H1 (cell line): ENCODE results near the gene KNDC1. TPM values are rescaled to one million over a fixed set of nuclear protein-coding genes. Genes with fewer than 3 reads are reported as not detected.

Experiments
- CTCF ChIA-PET: fragments of 300-600 bp; sonication (Branson Sonifier 250); formaldehyde crosslinking; loops from one replicate; lab custom pipeline; 2021; ENCODE audit not compliant: partially characterized antibody; lab: Charles Lee
- POLR2A ChIA-PET: fragments of 300-600 bp; sonication (Branson Sonifier 250); formaldehyde crosslinking; loops from one replicate; lab custom pipeline; 2021; ENCODE audit warnings: inconsistent platforms; ENCODE audit not compliant: partially characterized antibody; lab: Charles Lee
- DNase-seq, 2 experiments: peaks; one replicate each; pipeline versions ENCODE4 v3.0.0 to v3.0.0-alpha.2; 2010 to 2022; ENCODE audit warnings: low spot score in 2 of 2, low read depth in 1 of 2, mixed read lengths in 1 of 2
- FAIRE-seq: peaks from 2 replicates; lab custom pipeline; 2011; peaks lifted over from hg19 to GRCh38; lab: Jason Lieb, UNC
- H2AFZ ChIP-seq: 2 replicates; pipeline ENCODE4 v1.8.1; 2012; ENCODE audit warnings: low read length, inconsistent platforms
- H2AK5ac ChIP-seq: 2 replicates; pipeline ENCODE4 v1.6.1; 2013; ENCODE audit warnings: low read depth, low read length
- H2BK120ac ChIP-seq: replicated peaks from 2 replicates; pipeline ENCODE3; 2013; ENCODE audit warnings: low read depth, low read length, inconsistent platforms
- H2BK12ac ChIP-seq: 2 replicates; pipeline ENCODE4 v1.6.1; 2013; ENCODE audit warnings: low read depth, low read length
- H2BK15ac ChIP-seq: 2 replicates; pipeline ENCODE4 v1.6.1; 2013; ENCODE audit warnings: low read length
- H2BK20ac ChIP-seq: 2 replicates; pipeline ENCODE4 v1.6.1; 2013; ENCODE audit warnings: low read length
- H2BK5ac ChIP-seq: 2 replicates; pipeline ENCODE4 v1.6.1; 2013; ENCODE audit warnings: low read depth, low read length
- H3K14ac ChIP-seq: 2 replicates; pipeline ENCODE4 v1.6.1; 2013; ENCODE audit warnings: inconsistent platforms; ENCODE audit not compliant: insufficient read length
- H3K18ac ChIP-seq: 2 replicates; pipeline ENCODE4 v1.6.1; 2013; ENCODE audit warnings: low read length; ENCODE audit errors: extremely low read depth
- H3K23ac ChIP-seq: 2 replicates; pipeline ENCODE4 v1.6.1; 2013; ENCODE audit warnings: inconsistent platforms; ENCODE audit not compliant: insufficient read length
- H3K23me2 ChIP-seq: 2 replicates; pipeline ENCODE4 v1.6.1; 2013; ENCODE audit warnings: low read depth, low read length
- H3K27ac ChIP-seq: 2 replicates; pipeline ENCODE4 v1.6.1; 2011; ENCODE audit warnings: low read depth, low read length, inconsistent platforms
- H3K27me3 ChIP-seq, 4 experiments: replicated peaks in 1 of 4; 1 replicate in 1 of 4; 2 replicates in 3 of 4; pipeline versions ENCODE4 v1.6.1 to v1.8.1; 2011 to 2013; ENCODE audit warnings: low read length in 3 of 4, mild to moderate bottlenecking in 3 of 4, inconsistent platforms in 2 of 4, mixed read lengths in 2 of 4, moderate library complexity in 1 of 4; ENCODE audit not compliant: control insufficient read depth in 3 of 4, insufficient read depth in 3 of 4; ENCODE audit errors: extremely low read depth in 1 of 4
- H3K36me3 ChIP-seq, 4 experiments: 2 replicates each; pipeline versions ENCODE4 v1.6.1 to v1.8.1; 2011 to 2013; ENCODE audit warnings: mild to moderate bottlenecking in 4 of 4, low read length in 3 of 4, moderate library complexity in 2 of 4, control low read depth in 1 of 4, inconsistent platforms in 1 of 4; ENCODE audit not compliant: insufficient read depth in 4 of 4, control insufficient read depth in 2 of 4
- H3K4ac ChIP-seq: replicated peaks from 2 replicates; pipeline ENCODE3; 2013; ENCODE audit warnings: low read length, low read depth, mixed read lengths, inconsistent platforms; ENCODE audit not compliant: insufficient read length
- H3K4me1 ChIP-seq, 4 experiments: replicated peaks in 1 of 4; 1 replicate in 1 of 4; 2 replicates in 3 of 4; pipeline versions ENCODE4 v1.6.1 to v1.8.1; 2011 to 2013; ENCODE audit warnings: low read length in 3 of 4, inconsistent platforms in 2 of 4, mixed read lengths in 1 of 4; ENCODE audit not compliant: insufficient read depth in 4 of 4, control insufficient read depth in 3 of 4
- H3K4me2 ChIP-seq, 2 experiments: 2 replicates each; pipeline versions ENCODE4 v1.6.1 to v1.8.1; 2011 to 2013; ENCODE audit warnings: low read depth in 2 of 2, low read length in 2 of 2, control low read depth in 1 of 2, inconsistent platforms in 1 of 2, mild to moderate bottlenecking in 1 of 2; ENCODE audit not compliant: insufficient read depth in 1 of 2
- H3K4me3 ChIP-seq, 4 experiments: fragments of 200-600, 300-600 bp in 1 of 4; sonication (generic), shearing (Covaris generic), sonication (Bioruptor Twin) in 1 of 4; 2 replicates each; pipeline versions ENCODE4 v1.5.1 to v1.8.1; 2011 to 2016; ENCODE audit warnings: low read length in 4 of 4, low read depth in 3 of 4, control low read depth in 2 of 4, inconsistent platforms in 2 of 4, mild to moderate bottlenecking in 2 of 4, mixed read lengths in 1 of 4, moderate library complexity in 1 of 4; ENCODE audit not compliant: insufficient read depth in 2 of 4; ENCODE audit errors: extremely low read depth in 1 of 4
- H3K56ac ChIP-seq: replicated peaks from 2 replicates; pipeline ENCODE3; 2013; ENCODE audit warnings: low read depth, mild to moderate bottlenecking, mixed read lengths, low read length, inconsistent platforms; ENCODE audit not compliant: insufficient read length
- H3K79me1 ChIP-seq: 2 replicates; pipeline ENCODE4 v1.6.1; 2013; ENCODE audit warnings: low read depth, low read length, control low read depth
- H3K79me2 ChIP-seq, 2 experiments: 2 replicates each; pipeline versions ENCODE4 v1.6.1 to v1.8.1; 2012 to 2013; ENCODE audit warnings: low read length in 2 of 2, mild to moderate bottlenecking in 2 of 2, inconsistent platforms in 1 of 2; ENCODE audit not compliant: insufficient read depth in 2 of 2, control insufficient read depth in 1 of 2
- H3K9ac ChIP-seq, 4 experiments: replicated peaks in 1 of 4; 1 replicate in 1 of 4; 2 replicates in 3 of 4; pipeline versions ENCODE4 v1.6.1 to v1.8.1; 2011 to 2013; ENCODE audit warnings: low read depth in 3 of 4, low read length in 3 of 4, control low read depth in 2 of 4, mild to moderate bottlenecking in 2 of 4, moderate library complexity in 2 of 4, inconsistent platforms in 1 of 4; ENCODE audit errors: extremely low read depth in 1 of 4
- H3K9me3 ChIP-seq, 2 experiments: 2 replicates each; pipeline versions ENCODE4 v1.6.1 to v1.8.1; 2012 to 2013; ENCODE audit warnings: mild to moderate bottlenecking in 2 of 2, moderate library complexity in 2 of 2, control low read depth in 1 of 2, inconsistent platforms in 1 of 2, low read depth in 1 of 2, low read length in 1 of 2, mixed read lengths in 1 of 2; ENCODE audit not compliant: insufficient read depth in 2 of 2
- H4K20me1 ChIP-seq, 2 experiments: replicated peaks in 1 of 2; 2 replicates each; pipeline versions ENCODE3 to v1.8.1; 2011 to 2013; ENCODE audit warnings: inconsistent platforms in 2 of 2, low read length in 2 of 2, mild to moderate bottlenecking in 1 of 2; ENCODE audit not compliant: insufficient read depth in 2 of 2, control insufficient read depth in 1 of 2
- H4K5ac ChIP-seq: 2 replicates; pipeline ENCODE4 v1.6.1; 2013; ENCODE audit warnings: low read length, low read depth, mixed read lengths, inconsistent platforms; ENCODE audit not compliant: insufficient read length
- H4K8ac ChIP-seq: 2 replicates; pipeline ENCODE4 v1.8.0; 2013; ENCODE audit warnings: mild to moderate bottlenecking, moderate library complexity, low read length, inconsistent platforms; ENCODE audit not compliant: insufficient read depth; ENCODE audit errors: extremely low read depth
- H4K91ac ChIP-seq: replicated peaks from 2 replicates; pipeline ENCODE3; 2013; ENCODE audit warnings: low read length, mixed read lengths, inconsistent platforms; ENCODE audit not compliant: insufficient read length
- CTBP2 ChIP-seq: IDR thresholded peaks from 2 replicates; pipeline ENCODE4 v1.7.0; 2011; ENCODE audit warnings: borderline replicate concordance, mild to moderate bottlenecking, moderate library complexity, mixed read lengths, low read length; ENCODE audit not compliant: insufficient read depth, insufficient read length
- RAD21 ChIP-seq, 2 experiments: IDR thresholded peaks in 1 of 2; conservative IDR thresholded peaks in 1 of 2; 2 replicates each; pipeline ENCODE4 v1.6.1; 2011; ENCODE audit warnings: low read depth in 2 of 2, low read length in 2 of 2, improper control_type of control experiment in 1 of 2, inconsistent platforms in 1 of 2, mild to moderate bottlenecking in 1 of 2, moderate library complexity in 1 of 2
- RBBP5 ChIP-seq: IDR thresholded peaks from 2 replicates; pipeline ENCODE4 v1.7.1; 2012; ENCODE audit warnings: low read depth, mild to moderate bottlenecking, inconsistent platforms, low read length, moderate library complexity, borderline replicate concordance
- RFX5 ChIP-seq: IDR thresholded peaks from 2 replicates; pipeline ENCODE4 v1.6.1; 2011; ENCODE audit warnings: low read depth, low read length, improper control_type of control experiment, borderline replicate concordance
- SP4 ChIP-seq: IDR thresholded peaks from 2 replicates; pipeline ENCODE4 v1.6.1; 2012; ENCODE audit warnings: low read length, inconsistent platforms
- YY1 ChIP-seq: IDR thresholded peaks from 2 replicates; pipeline ENCODE4 v1.6.1; 2011; ENCODE audit warnings: low read depth, mild to moderate bottlenecking, low read length
- WGBS, 2 experiments: shearing (Covaris generic) in 1 of 2; methylation state at CpG; one replicate each; pipeline versions ENCODE4 v1.1.6 to v1.1.7; 2013 to 2015; ENCODE audit warnings: low lambda C conversion rate in 2 of 2, mixed read lengths in 2 of 2, inconsistent platforms in 1 of 2, low coverage in 1 of 2, missing lambda C conversion rate in 1 of 2; ENCODE audit not compliant: insufficient replicate concordance in 2 of 2, insufficient coverage in 1 of 2, insufficient read length in 1 of 2; ENCODE audit errors: extremely low coverage in 1 of 2, missing lambda C conversion rate in 1 of 2; 5-methylcytosine and 5-hydroxymethylcytosine counted together
- polyA plus RNA-seq, 7 experiments: library from polyadenylated mRNA; depleted of rRNA in 3 of 7; stranded (reverse) in 5 of 7; unstranded in 2 of 7; fragments of >200 nt in 5 of 7; fragments of 200-250 nt in 2 of 7; gene quantifications; 1 replicate in 5 of 7; 2 replicates in 1 of 7; 4 replicates in 1 of 7; pipeline versions ENCODE4 v1.2.1 to v1.2.3, GENCODE V29; 2011 to 2013; ENCODE audit warnings: missing spikeins in 2 of 7, mixed read lengths in 2 of 7
- total RNA-seq: library from RNA; stranded (reverse); fragmentation: NEBNext Ultra II Directional; extraction: Animal tissue kit (Norgen Biotek cat#: 25700); gene quantifications from 2 replicates; pipeline ENCODE4 v1.2.1, GENCODE V29; 2021
- TF ChIP-seq, protein P1 (sequence below), 3 experiments: IDR thresholded peaks; 1 replicate in 2 of 3; 2 replicates in 1 of 3; pipeline versions ENCODE4 v1.5.1 to v1.6.1; 2011; ENCODE audit warnings: low read length in 3 of 3, mild to moderate bottlenecking in 3 of 3, inconsistent platforms in 2 of 3, low read depth in 1 of 3, moderate library complexity in 1 of 3; ENCODE audit not compliant: insufficient read depth in 1 of 3; ENCODE audit errors: control extremely low read depth in 1 of 3

The KNDC1 gene
- total and polyA plus RNA-seq, 2 of the 8 experiments (the other 6 are each of a cell fraction or from before 2014, with no cell fraction given): 7.5 to 16.7 TPM

DNA sequence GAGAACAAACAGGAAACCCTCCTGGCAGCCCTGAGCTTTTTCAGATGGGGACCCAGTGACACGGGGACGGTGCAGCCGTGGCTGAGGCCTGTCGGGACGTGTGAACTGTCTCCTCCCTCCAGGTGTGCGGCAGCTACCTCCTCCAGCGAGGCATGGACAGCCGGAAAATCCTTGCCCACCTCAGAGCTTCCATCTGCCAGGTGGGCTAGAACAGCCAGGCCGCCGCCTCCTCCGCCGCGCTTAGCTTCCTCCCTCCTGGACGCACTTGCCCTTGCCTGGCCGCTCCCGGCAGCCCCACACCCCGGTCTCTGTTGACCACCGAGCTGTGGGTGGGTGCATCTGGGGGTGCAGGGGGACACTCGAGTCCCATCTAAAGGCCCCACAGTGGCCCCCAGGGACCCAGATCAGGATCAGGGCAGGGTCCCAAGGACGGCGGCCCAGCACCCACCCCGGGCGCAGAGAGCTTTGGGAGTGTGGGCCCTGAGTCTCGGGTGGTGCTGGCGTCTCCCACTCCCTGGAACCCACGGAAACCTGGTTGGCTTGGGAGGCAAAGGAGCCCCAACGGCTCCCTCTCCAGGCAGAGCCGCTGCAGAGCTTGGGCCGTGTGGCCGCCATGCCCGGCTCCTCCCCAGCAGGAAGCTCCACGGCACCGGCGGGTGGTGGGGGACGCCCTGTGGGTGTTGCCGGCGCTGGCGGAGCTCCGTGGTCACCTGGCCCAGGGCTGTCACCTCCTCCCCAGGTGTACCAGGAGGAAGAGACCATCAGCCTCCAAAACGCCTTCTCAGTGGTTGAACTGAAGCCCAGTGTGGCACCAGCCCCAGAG lies 37.1 kb downstream of the KNDC1 start:
- Histone ChIP-seq H3K27me3 (no peaks in the 10 kb centered on the region), H3K36me3 (peaks cover 0 to 4% (median 0%) of the 10 kb centered on the region in 4 experiments; a peak in 2 of 8 replicates), H2AK5ac (no peak overlapping the region), H4K8ac (0 out of 2 replicates have a peak overlapping the region, but pooled peaks have one; percentile 35), H3K56ac (no peak overlapping the region), H3K23me2 (no peaks in the 10 kb centered on the region), H3K9me3 (peaks cover 3 to 8% of the 10 kb centered on the region in 2 experiments; a peak in 3 of 4 replicates), H3K79me2 (no peaks in the 10 kb centered on the region), H3K18ac (no peak overlapping the region), H3K14ac (no peak overlapping the region), H2BK15ac (no peak overlapping the region; the same call in 1 of the 2 replicates), H4K91ac (peak overlapping the region; percentile 81), H3K79me1 (0 out of 2 replicates have a peak, but pooled peaks cover 2% of the 10 kb centered on the region), H3K4ac (no peak overlapping the region), H2BK5ac (no peak overlapping the region), H3K9ac (no peak overlapping the region), H4K5ac (no peak overlapping the region), H2AFZ (no peak overlapping the region), H2BK12ac (no peak overlapping the region), H3K4me3 (no peak overlapping the region), H3K4me2 (no peak overlapping the region), H3K23ac (no peak overlapping the region), H4K20me1 (no peaks in the 10 kb centered on the region), H3K4me1 (no peaks in the 10 kb centered on the region), H3K27ac (no peak overlapping the region), H2BK120ac (no peak overlapping the region), H2BK20ac (no peak overlapping the region)
- FAIRE-seq (no peak), DNase-seq (no peak)
- TF ChIP-seq CTBP2: no peak
- TF ChIP-seq YY1: 0 out of 2 replicates have a peak, but pooled peaks have one; percentile 38
- TF ChIP-seq RBBP5: no peak
- TF ChIP-seq, protein P1, sequence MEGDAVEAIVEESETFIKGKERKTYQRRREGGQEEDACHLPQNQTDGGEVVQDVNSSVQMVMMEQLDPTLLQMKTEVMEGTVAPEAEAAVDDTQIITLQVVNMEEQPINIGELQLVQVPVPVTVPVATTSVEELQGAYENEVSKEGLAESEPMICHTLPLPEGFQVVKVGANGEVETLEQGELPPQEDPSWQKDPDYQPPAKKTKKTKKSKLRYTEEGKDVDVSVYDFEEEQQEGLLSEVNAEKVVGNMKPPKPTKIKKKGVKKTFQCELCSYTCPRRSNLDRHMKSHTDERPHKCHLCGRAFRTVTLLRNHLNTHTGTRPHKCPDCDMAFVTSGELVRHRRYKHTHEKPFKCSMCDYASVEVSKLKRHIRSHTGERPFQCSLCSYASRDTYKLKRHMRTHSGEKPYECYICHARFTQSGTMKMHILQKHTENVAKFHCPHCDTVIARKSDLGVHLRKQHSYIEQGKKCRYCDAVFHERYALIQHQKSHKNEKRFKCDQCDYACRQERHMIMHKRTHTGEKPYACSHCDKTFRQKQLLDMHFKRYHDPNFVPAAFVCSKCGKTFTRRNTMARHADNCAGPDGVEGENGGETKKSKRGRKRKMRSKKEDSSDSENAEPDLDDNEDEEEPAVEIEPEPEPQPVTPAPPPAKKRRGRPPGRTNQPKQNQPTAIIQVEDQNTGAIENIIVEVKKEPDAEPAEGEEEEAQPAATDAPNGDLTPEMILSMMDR (IDR thresholded peaks at IDR 0.05; ENCODE audit: control extremely low read depth in 1 of 3, insufficient read depth in 1 of 3, low read depth in 1 of 3, low read length in 3 of 3): peak; percentile 45 to 51 (median 47); a peak in 3 of 4 replicates
- TF ChIP-seq RFX5: no peak
- peak; percentile 46 to 61 for TF ChIP-seq RAD21 (IDR thresholded peaks at IDR 0.05 in 1 of 2, conservative IDR thresholded peaks at IDR 0.05 in 1 of 2; ENCODE audit: low read depth in 2 of 2, low read length in 2 of 2)
- TF ChIP-seq SP4: no peak
- 86% methylated on average over 25 of the region's 40 CpGs; no CpG with 5 or more reads in 1 of the 2 experiments for WGBS, 2 experiments
- ChIA-PET POLR2A (interaction anchor here (1.1 to 2.9 kb wide), 11 partner anchors 10 to 53 kb away, joined by 3 to 11 read pairs (median 5); no protein-coding TSS in a partner anchor), CTCF (interaction anchor here (0.6 to 4.5 kb wide), 17 partner anchors 9 to 293 kb away, joined by 3 to 40 read pairs (median 5); partner anchors contain the start of gene KNDC1)
